ENCODE data around the gene OOSP4A. TPM values are rescaled to one million over a fixed set of nuclear protein-coding genes. Genes with fewer than 3 reads are reported as not detected.

The OOSP4A gene
- total RNA-seq = not detected

DNA sequence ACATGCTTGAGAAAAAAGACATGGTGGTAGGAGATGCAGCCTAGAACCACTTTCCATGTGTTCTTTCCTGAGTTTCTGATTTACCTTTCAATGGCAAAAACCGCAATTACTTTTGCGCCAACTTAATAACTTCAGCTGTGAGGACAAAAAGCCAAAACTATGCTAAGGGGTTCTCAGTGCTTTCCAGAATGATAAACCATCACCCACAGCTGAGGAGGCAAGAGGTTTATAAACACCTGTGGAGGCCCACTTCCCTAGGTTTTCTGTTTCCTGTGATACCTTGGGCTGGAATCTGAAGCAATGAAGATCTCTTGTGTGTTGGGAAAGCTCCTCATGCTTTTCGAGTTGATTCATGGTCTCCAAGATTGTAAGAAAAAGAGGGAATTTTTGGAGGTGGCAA, at the start of gene OOSP4A:
Gene OOSP4A, plus strand, starts transcription at position 301 of the 400 bp plus-strand sequence. Its CDS starts 0 bp downstream, at position 301.

DNA sequence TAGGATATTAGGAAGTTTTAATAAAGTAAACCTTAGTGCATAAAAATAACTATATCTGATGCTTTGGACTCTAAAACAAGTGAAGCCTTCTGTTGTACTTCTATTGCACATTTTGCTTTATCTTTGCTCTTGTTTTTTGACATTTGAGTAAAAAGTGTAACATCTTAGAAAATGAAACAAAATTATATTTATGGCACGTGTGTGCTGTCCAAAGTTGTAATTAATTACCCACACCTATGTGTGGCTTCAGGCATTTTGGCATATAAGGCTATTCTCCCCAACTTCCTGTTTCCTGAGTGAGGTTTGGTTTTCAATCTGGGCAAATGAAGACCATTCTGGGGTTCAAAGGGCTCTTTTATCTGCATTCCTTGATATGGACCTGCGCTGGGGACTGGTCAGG, 25.7 kb upstream of the OOSP4A start, which contains the start of gene OOSP1:
Gene OOSP1, plus strand, starts transcription at position 301 of the 400 bp plus-strand sequence. Its CDS starts 23 bp downstream, at position 324.

DNA sequence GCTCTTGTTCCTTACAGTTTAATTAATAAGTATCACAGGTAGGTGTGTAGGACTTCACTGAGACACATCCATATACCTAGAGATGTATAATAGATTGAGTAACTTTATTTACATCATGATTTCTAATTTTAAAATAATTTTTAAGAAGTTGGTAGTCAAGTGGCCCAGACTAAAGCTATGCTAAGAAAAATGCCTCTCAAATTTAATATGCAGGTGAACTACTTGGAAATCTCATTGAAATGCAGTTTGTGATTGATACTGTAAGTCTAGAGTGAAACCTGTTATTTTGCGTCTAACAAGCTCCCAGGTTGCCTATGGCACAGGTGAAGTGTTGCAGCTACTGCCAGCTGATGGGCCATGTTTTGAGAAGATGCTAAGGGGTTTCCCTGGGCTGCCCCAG, 53.0 kb downstream of the OOSP4A start, which contains the start of gene OOSP4B:
Gene OOSP4B, plus strand, starts transcription at position 301 of the 400 bp plus-strand sequence.

Other genes with a start within 250 kb of the OOSP4A start
- 49.5 TPM for gene STX3, start 208.7 kb upstream of the OOSP4A start, total RNA-seq
- 20.7 TPM for gene MRPL16, start 153.3 kb upstream of the OOSP4A start, total RNA-seq
- not detected for gene CBLIF, start 118.5 kb upstream of the OOSP4A start, total RNA-seq
- gene TCN1, start 97.5 kb upstream of the OOSP4A start, total RNA-seq = not detected
- gene OOSP3, start 85.3 kb upstream of the OOSP4A start, total RNA-seq = not detected
- gene OOSP1, start 25.6 kb upstream of the OOSP4A start, total RNA-seq = not detected
- not detected for gene OOSP4B, start 53.1 kb downstream of the OOSP4A start, total RNA-seq
- gene OOSP2, start 76.4 kb downstream of the OOSP4A start, total RNA-seq = not detected
- not detected for gene MS4A3, start 92.6 kb downstream of the OOSP4A start, total RNA-seq
- gene MS4A2, start 124.6 kb downstream of the OOSP4A start, total RNA-seq = not detected
- 1.6 TPM for gene MS4A6A, start 219.1 kb downstream of the OOSP4A start, total RNA-seq

All from parietal lobe (tissue), 1 donor.